Anterior cingulate cortex (tissue), 58 donors: ENCODE results near the gene CRACDL.

Source experiments
- DNase-seq, 58 donors: peaks; one replicate each; lab custom pipeline; 2025; lab: John Stamatoyannopoulos, UW

CRACDL gene

GRCh38 chr2:98790221-98790620 is 145.8 kb downstream of the CRACDL start:
- DNase-seq, result no peak

- no peak for DNase-seq
Measured at GRCh38 chr2:98787700-98788099, 148.3 kb downstream of the CRACDL start.

GRCh38 chr2:98786179-98786578 is 149.8 kb downstream of the CRACDL start:
- no peak for DNase-seq

GRCh38 chr2:98782570-98782969 is 153.5 kb downstream of the CRACDL start:
- DNase-seq, result no peak

GRCh38 chr2:98781822-98782221 is 154.2 kb downstream of the CRACDL start:
- no peak for DNase-seq

- DNase-seq, result no peak
Measured at GRCh38 chr2:98778741-98779483, 157.1 kb downstream of the CRACDL start.

- DNase-seq, result no peak
Measured at GRCh38 chr2:98778151-98778550, 157.9 kb downstream of the CRACDL start.

- no peak for DNase-seq
Measured at GRCh38 chr2:98777710-98778109, 158.3 kb downstream of the CRACDL start.

GRCh38 chr2:98777076-98777475 is 158.9 kb downstream of the CRACDL start:
- no peak for DNase-seq

- DNase-seq, result no peak
Measured at GRCh38 chr2:98776136-98776535, 159.9 kb downstream of the CRACDL start.

GRCh38 chr2:98775146-98775986 is 160.7 kb downstream of the CRACDL start:
- no peak for DNase-seq

GRCh38 chr2:98773907-98774306 is 162.1 kb downstream of the CRACDL start:
- no peak for DNase-seq

- no peak for DNase-seq
Measured at GRCh38 chr2:98773169-98773568, 162.9 kb downstream of the CRACDL start.

- DNase-seq, result no peak
Measured at GRCh38 chr2:98772536-98772935, 163.5 kb downstream of the CRACDL start.

GRCh38 chr2:98771721-98772524 is 164.1 kb downstream of the CRACDL start:
- DNase-seq, result peak in 3 of 58 donors; percentile 12 to 25 (median 22)

- DNase-seq, result no peak
Measured at GRCh38 chr2:98771264-98771663, 164.8 kb downstream of the CRACDL start.

GRCh38 chr2:98769784-98770183 is 166.2 kb downstream of the CRACDL start:
- no peak for DNase-seq

- no peak for DNase-seq
Measured at GRCh38 chr2:98769114-98769476, 166.9 kb downstream of the CRACDL start.

- no peak for DNase-seq
Measured at GRCh38 chr2:98768384-98769113, 167.5 kb downstream of the CRACDL start.

GRCh38 chr2:98764499-98764898 is 171.5 kb downstream of the CRACDL start:
- no peak for DNase-seq
